Esophagus (tissue), 2 donors: ENCODE data around the gene ZNF358. TPM values are rescaled to one million over a fixed set of nuclear protein-coding genes. Genes with fewer than 3 reads are reported as not detected.

Source experiments
- H3K27ac ChIP-seq, 2 donors: one replicate each; pipeline ENCODE4 v1.5.1; 2013; ENCODE audit warnings: low read depth in 2 of 2, mild to moderate bottlenecking in 2 of 2, inconsistent platforms in 1 of 2, low read length in 1 of 2, moderate library complexity in 1 of 2
- H3K27me3 ChIP-seq, 2 donors: one replicate each; pipeline ENCODE4 v1.6.1; 2013; ENCODE audit warnings: low read length in 2 of 2, control low read depth in 1 of 2, mild to moderate bottlenecking in 1 of 2; ENCODE audit not compliant: insufficient read depth in 2 of 2, control insufficient read depth in 1 of 2
- H3K36me3 ChIP-seq, 2 donors: one replicate each; pipeline ENCODE4 v1.6.1; 2013; ENCODE audit warnings: low read length in 1 of 2; ENCODE audit not compliant: control insufficient read depth in 2 of 2, insufficient read depth in 2 of 2
- H3K4me1 ChIP-seq, 2 donors: one replicate each; pipeline ENCODE4 v1.6.1; 2013; ENCODE audit warnings: low read length in 1 of 2; ENCODE audit not compliant: control insufficient read depth in 2 of 2, insufficient read depth in 2 of 2
- H3K4me3 ChIP-seq, 2 donors: one replicate each; pipeline ENCODE4 v1.5.1; 2013; ENCODE audit warnings: low read length in 2 of 2, mild to moderate bottlenecking in 2 of 2, low read depth in 1 of 2, moderate library complexity in 1 of 2
- H3K9me3 ChIP-seq, 2 donors: one replicate each; pipeline ENCODE4 v1.6.1; 2013; ENCODE audit warnings: mild to moderate bottlenecking in 2 of 2, low read depth in 1 of 2, low read length in 1 of 2, moderate library complexity in 1 of 2; ENCODE audit not compliant: control insufficient read depth in 2 of 2, insufficient read depth in 1 of 2
- WGBS, 2 donors: extraction: QIAGEN DNeasy Blood & Tissue Kit; methylation state at CpG; one replicate each; pipeline ENCODE4 v1.1.7; 2013; 5-methylcytosine and 5-hydroxymethylcytosine counted together
- polyA plus RNA-seq, 2 donors: library from polyadenylated mRNA; stranded (reverse); fragments of 200-250 nt; gene quantifications; one replicate each; pipeline ENCODE4 v1.2.3, GENCODE V29; 2013
- donor health status: healthy with polysubstance abuse.
- donor health status: Bipolar disorder and iron deficiency.

ZNF358 gene
- polyA plus RNA-seq, 2 donors: 19.6 to 25.6 TPM

DNA sequence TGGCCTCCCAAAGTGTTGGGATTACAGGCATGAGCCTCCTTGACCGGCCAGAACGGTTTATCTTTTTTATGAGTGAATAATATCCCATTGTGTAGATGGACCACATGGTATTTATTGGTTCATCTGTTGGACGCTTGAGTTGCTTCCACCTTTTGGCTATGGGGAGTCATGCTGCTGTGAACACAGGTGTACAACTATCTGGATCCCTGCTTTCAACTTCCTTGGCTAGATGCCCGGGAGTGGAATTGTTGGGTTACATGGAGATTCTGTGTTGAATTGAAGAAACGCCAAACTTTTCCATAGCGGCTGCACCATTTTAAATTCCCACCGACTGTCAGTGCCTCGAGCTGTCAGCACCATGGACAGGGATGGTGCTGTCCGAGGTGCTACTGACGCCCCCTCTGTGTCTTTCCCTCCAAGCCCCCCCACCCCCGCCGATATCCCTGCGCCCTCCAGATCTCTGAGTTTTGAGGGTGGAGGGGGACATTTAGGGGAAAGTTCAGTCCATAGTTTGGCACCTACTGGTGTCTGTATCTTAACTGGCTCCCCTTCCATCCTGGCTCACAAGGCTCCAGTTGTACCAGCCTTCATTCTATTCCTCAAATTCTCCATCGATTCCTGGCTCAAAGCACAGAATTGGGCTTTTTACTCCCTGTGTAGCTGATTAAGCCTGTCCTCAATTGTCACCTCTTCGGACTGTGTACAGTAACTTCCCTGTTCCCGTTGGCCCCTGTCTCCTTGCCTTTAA lies 46.9 kb downstream of the ZNF358 start:
- Histone ChIP-seq H3K27ac (no peak overlapping the region), H3K9me3 (no peaks in the 10 kb centered on the region), H3K4me3 (no peak overlapping the region), H3K27me3 (no peaks in the 10 kb centered on the region), H3K36me3 (peaks cover 6 to 15% of the 10 kb centered on the region in 2 donors), H3K4me1 (no peaks in the 10 kb centered on the region)
- 54 to 56% methylated on average over 15 to 16 of the region's 16 CpGs for WGBS, 2 donors

DNA sequence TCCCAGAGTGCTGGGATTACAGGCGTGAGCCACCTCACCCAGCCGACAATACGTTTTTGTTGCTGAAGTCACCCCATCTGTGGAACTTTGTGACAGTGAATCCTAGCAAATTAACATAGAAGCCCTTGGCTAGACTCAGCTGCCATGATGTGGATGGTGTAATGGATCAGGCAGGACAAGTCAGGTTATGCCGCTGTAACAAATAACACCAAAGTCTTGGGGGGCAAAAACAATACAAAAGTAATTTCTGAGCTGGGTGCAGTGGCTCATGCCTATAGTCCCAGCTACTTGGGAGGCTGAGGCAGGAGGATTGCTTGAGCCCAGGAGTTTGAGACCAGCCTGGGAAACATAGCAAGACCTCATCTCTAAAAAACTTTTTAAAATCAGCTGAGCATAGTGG lies 49.0 kb downstream of the ZNF358 start:
- Histone ChIP-seq H3K9me3 (no peaks in the 10 kb centered on the region), H3K4me1 (no peaks in the 10 kb centered on the region), H3K4me3 (no peak overlapping the region), H3K27me3 (no peaks in the 10 kb centered on the region), H3K27ac (no peak overlapping the region), H3K36me3 (peaks cover 3 to 6% of the 10 kb centered on the region in 2 donors)
- 88 to 93% methylated on average over 4 of the region's 4 CpGs for WGBS, 2 donors

GRCh38 chr19:7565332-7565731 lies 49.4 kb downstream of the ZNF358 start:
- H3K9me3 ChIP-seq: no peaks in the 10 kb centered on the region
- no peaks in the 10 kb centered on the region for H3K4me1 ChIP-seq
- WGBS, 2 donors: 73 to 92% methylated on average over 5 of the region's 5 CpGs
- no peak overlapping the region for H3K27ac ChIP-seq
- H3K36me3 ChIP-seq: peaks cover 3% of the 10 kb centered on the region in 2 donors
- H3K4me3 ChIP-seq: no peak overlapping the region
- H3K27me3 ChIP-seq: no peaks in the 10 kb centered on the region

Other genes starting within 250 kb of the ZNF358 start
- gene INSR, start 221.7 kb upstream of the ZNF358 start, polyA plus RNA-seq: 1 to 10 TPM; 2.2 to 3.3 TPM
- 10 to 100 TPM; 15.7 to 25.2 TPM for gene ARHGEF18, start 167.2 kb upstream of the ZNF358 start, polyA plus RNA-seq
- gene PEX11G, start 27.1 kb upstream of the ZNF358 start, polyA plus RNA-seq: 1 to 10 TPM; 4.9 to 6.5 TPM
- 10 to 100 TPM; 13.4 to 17.2 TPM for gene MCOLN1, start 6.5 kb downstream of the ZNF358 start, polyA plus RNA-seq
- gene PNPLA6, start 19.6 kb downstream of the ZNF358 start, polyA plus RNA-seq: 10 to 100 TPM; 27.2 to 47.7 TPM
- 10 to 100 TPM; 24.3 to 40.9 TPM for gene CAMSAP3, start 79.8 kb downstream of the ZNF358 start, polyA plus RNA-seq
- 10 to 100 TPM; 26.9 to 28.1 TPM for gene XAB2, start 113.4 kb downstream of the ZNF358 start, polyA plus RNA-seq
- gene PET100, start 113.7 kb downstream of the ZNF358 start, polyA plus RNA-seq: 100 to 1,000 TPM in 1 of 2 donors, 10 to 100 TPM in 1; 81.3 to 234 TPM
- 1 to 10 TPM in 1 of 2 donors, under 1 TPM in 1; 0.58 to 1.3 TPM for gene PCP2, start 117.6 kb downstream of the ZNF358 start, polyA plus RNA-seq
- 10 to 100 TPM; 73.2 to 88.7 TPM for gene STXBP2, start 121.0 kb downstream of the ZNF358 start, polyA plus RNA-seq
- gene RETN, start 152.9 kb downstream of the ZNF358 start, polyA plus RNA-seq: 1 to 10 TPM in 1 of 2 donors, under 1 TPM in 1; 0.65 to 2.1 TPM
- gene MCEMP1, start 161.0 kb downstream of the ZNF358 start, polyA plus RNA-seq: under 1 TPM; 0.09 to 0.53 TPM
- gene TRAPPC5, start 164.7 kb downstream of the ZNF358 start, polyA plus RNA-seq: 100 to 1,000 TPM; 133 to 137 TPM
- gene FCER2, start 186.0 kb downstream of the ZNF358 start, polyA plus RNA-seq: under 1 TPM in 1 of 2 donors, not detected in 1; 0.02 TPM
- under 1 TPM in 1 of 2 donors, not detected in 1; 0.27 TPM for gene CLEC4G, start 216.0 kb downstream of the ZNF358 start, polyA plus RNA-seq
- gene CD209, start 231.4 kb downstream of the ZNF358 start, polyA plus RNA-seq: under 1 TPM; 0.22 to 0.27 TPM
- gene CLEC4M, start 247.1 kb downstream of the ZNF358 start, polyA plus RNA-seq: under 1 TPM in 1 of 2 donors, not detected in 1; 0.04 TPM